Body of pancreas (tissue), 4 donors: ENCODE measurements around the gene SERPINB2.

ENCODE experiments used
- CTCF ChIP-seq, 7 experiments: fragments of 450-650 bp in 4 of 7; fragments of 200-600 bp in 3 of 7; sonication (generic) in 3 of 7; IDR thresholded peaks; one replicate each; pipeline ENCODE4 v1.5.1; 2016 to 2019; ENCODE audit warnings: antibody characterized with exemption in 7 of 7
- POLR2A ChIP-seq, 3 donors: fragments of 450-650 bp; IDR thresholded peaks; one replicate each; pipeline ENCODE4 v1.6.1; 2016; ENCODE audit warnings: antibody characterized with exemption in 3 of 3, mild to moderate bottlenecking in 2 of 3

- TF ChIP-seq CTCF (IDR thresholded peaks at IDR 0.05) (no peak), POLR2A (IDR thresholded peaks at IDR 0.05) (no peak)
These were observed 9.6 kb downstream of the SERPINB2 start for GRCh38 chr18:63897072-63897471.
